DND-41 (cell line): Measurements from ENCODE around the gene SDCCAG8.

Experiments used
- ATAC-seq: fragments of 200-7000 bp; cut with Tn5 transposase; 3 replicates; pipeline ENCODE4 v1.9.1; 2021; ENCODE audit warnings: low read depth; ENCODE audit not compliant: insufficient read depth
- DNase-seq: peaks from one replicate; pipeline ENCODE4 v3.0.0-alpha.2; 2020
- H2AFZ ChIP-seq: 2 replicates; pipeline ENCODE4 v1.6.0; 2012; ENCODE audit warnings: low read depth, low read length
- H3K27ac ChIP-seq: 2 replicates; pipeline ENCODE4 v1.5.1; 2012; ENCODE audit warnings: low read length, inconsistent platforms
- H3K27me3 ChIP-seq: fragments of 200-600 bp; sonication (generic); 2 replicates; pipeline ENCODE4 v1.6.0; 2012; ENCODE audit warnings: low read length, mild to moderate bottlenecking, inconsistent platforms; ENCODE audit not compliant: insufficient read depth, poor library complexity
- H3K36me3 ChIP-seq: 2 replicates; pipeline ENCODE4 v1.5.1; 2012; ENCODE audit warnings: low read length, inconsistent platforms; ENCODE audit not compliant: insufficient read depth
- H3K4me1 ChIP-seq: 2 replicates; pipeline ENCODE4 v1.5.1; 2012; ENCODE audit warnings: mild to moderate bottlenecking, low read length; ENCODE audit not compliant: insufficient read depth
- H3K4me2 ChIP-seq: 2 replicates; pipeline ENCODE4 v1.6.0; 2012; ENCODE audit warnings: mild to moderate bottlenecking, moderate library complexity, low read length, inconsistent platforms; ENCODE audit not compliant: insufficient read depth
- H3K4me3 ChIP-seq, 2 experiments: fragments of 200-600 bp in 1 of 2; shearing (Covaris generic) in 1 of 2; 2 replicates each; pipeline ENCODE4 v1.5.1; 2012 to 2016; ENCODE audit warnings: inconsistent platforms in 2 of 2, low read length in 2 of 2, mild to moderate bottlenecking in 2 of 2, low read depth in 1 of 2, moderate library complexity in 1 of 2
- H3K79me2 ChIP-seq: 2 replicates; pipeline ENCODE4 v1.6.0; 2012; ENCODE audit warnings: low read length, inconsistent platforms; ENCODE audit not compliant: insufficient read depth
- H3K9ac ChIP-seq: 2 replicates; pipeline ENCODE4 v1.6.0; 2012; ENCODE audit warnings: low read depth, mild to moderate bottlenecking, inconsistent platforms, low read length, moderate library complexity
- H3K9me3 ChIP-seq: 2 replicates; pipeline ENCODE4 v1.5.1; 2012; ENCODE audit warnings: low read length, moderate library complexity, mild to moderate bottlenecking, inconsistent platforms; ENCODE audit not compliant: insufficient read depth, severe bottlenecking
- H4K20me1 ChIP-seq: 2 replicates; pipeline ENCODE4 v1.6.0; 2012; ENCODE audit warnings: low read length; ENCODE audit not compliant: insufficient read depth
- CTCF ChIP-seq: IDR thresholded peaks from 2 replicates; pipeline ENCODE4 v1.5.1; 2012; ENCODE audit warnings: borderline replicate concordance, low read length, moderate library complexity, mild to moderate bottlenecking; ENCODE audit not compliant: poor library complexity, severe bottlenecking; ENCODE audit errors: extremely low read depth
- EZH2 ChIP-seq: IDR thresholded peaks from 3 replicates; pipeline ENCODE4 v1.6.1; 2012; ENCODE audit warnings: borderline replicate concordance, low read depth, mild to moderate bottlenecking, moderate library complexity, low read length, inconsistent platforms; ENCODE audit not compliant: severe bottlenecking

SDCCAG8 gene

GRCh38 chr1:243508303-243508713 is 252.5 kb downstream of the SDCCAG8 start:
- H3K4me2 ChIP-seq: no peak overlapping the region
- no peak overlapping the region for H3K9ac ChIP-seq
- H3K9me3 ChIP-seq: no peaks in the 10 kb centered on the region
- H3K27me3 ChIP-seq: no peaks in the 10 kb centered on the region
- H2AFZ ChIP-seq: no peak overlapping the region
- no peak overlapping the region for H3K27ac ChIP-seq
- peaks cover 25% of the 10 kb centered on the region for H3K36me3 ChIP-seq
- TF ChIP-seq EZH2: no peak
- no peak for TF ChIP-seq CTCF
- no peaks in the 10 kb centered on the region for H3K79me2 ChIP-seq
- H3K4me1 ChIP-seq: no peaks in the 10 kb centered on the region; the same call in 1 of the 2 replicates
- ATAC-seq (peak; percentile 92), DNase-seq (peak; percentile 61)
- H3K4me3 ChIP-seq: no peak overlapping the region
- H4K20me1 ChIP-seq: no peaks in the 10 kb centered on the region

DNA sequence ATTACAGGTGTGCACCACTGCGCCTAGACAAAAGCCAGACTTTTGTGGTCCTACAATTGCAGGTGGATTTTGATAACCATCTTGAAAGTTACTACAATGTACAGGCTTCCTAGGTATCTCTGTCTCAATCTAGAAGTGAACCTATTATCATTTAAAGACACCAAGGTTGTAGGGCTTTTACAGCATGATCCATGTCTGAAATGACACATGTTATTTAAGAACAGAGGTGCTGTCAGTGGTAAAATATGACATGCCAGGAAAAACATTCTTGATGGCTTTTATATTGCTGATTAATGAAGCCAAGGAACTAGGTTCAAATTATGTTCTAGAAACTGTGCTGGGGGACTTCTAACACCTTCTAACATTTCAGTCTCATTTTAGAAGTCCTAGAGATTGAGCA is 253.1 kb downstream of the SDCCAG8 start:
- no peak for ATAC-seq
- H3K4me3 ChIP-seq: no peak overlapping the region
- no peak for TF ChIP-seq EZH2
- TF ChIP-seq CTCF: no peak
- no peaks in the 10 kb centered on the region for H3K79me2 ChIP-seq
- no peak overlapping the region for H3K9ac ChIP-seq
- DNase-seq: no peak
- H3K27ac ChIP-seq: no peak overlapping the region
- H2AFZ ChIP-seq: no peak overlapping the region
- H3K9me3 ChIP-seq: no peaks in the 10 kb centered on the region
- no peaks in the 10 kb centered on the region for H4K20me1 ChIP-seq
- no peaks in the 10 kb centered on the region; the same call in 1 of the 2 replicates for H3K4me1 ChIP-seq
- H3K4me2 ChIP-seq: no peak overlapping the region
- no peaks in the 10 kb centered on the region for H3K27me3 ChIP-seq
- H3K36me3 ChIP-seq: peaks cover 25% of the 10 kb centered on the region

DNA sequence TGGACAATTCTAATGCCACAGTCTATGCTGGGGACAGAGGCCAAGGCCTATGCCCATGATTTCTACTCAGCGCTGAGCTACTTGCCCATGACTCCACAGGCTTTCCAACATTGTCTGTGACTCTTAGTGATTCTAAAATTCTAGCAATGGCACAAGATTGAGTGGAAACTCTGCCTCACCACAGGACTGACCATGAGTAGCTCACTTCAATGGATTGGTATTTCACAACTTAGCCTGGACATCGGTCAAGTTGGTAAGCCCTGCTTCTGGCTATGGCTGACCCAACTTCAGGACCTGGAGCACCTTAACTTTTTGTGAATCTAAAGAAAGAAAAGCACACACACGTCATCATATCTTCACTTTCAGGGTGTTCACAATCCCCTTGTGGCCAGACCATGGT is 255.1 kb downstream of the SDCCAG8 start:
- H3K4me1 ChIP-seq: no peaks in the 10 kb centered on the region; the same call in 1 of the 2 replicates
- ATAC-seq (no peak), DNase-seq (no peak)
- no peak overlapping the region for H3K27ac ChIP-seq
- H3K79me2 ChIP-seq: no peaks in the 10 kb centered on the region
- H3K4me2 ChIP-seq: no peak overlapping the region
- H4K20me1 ChIP-seq: no peaks in the 10 kb centered on the region
- no peaks in the 10 kb centered on the region for H3K9me3 ChIP-seq
- no peaks in the 10 kb centered on the region for H3K27me3 ChIP-seq
- peaks cover 13% of the 10 kb centered on the region for H3K36me3 ChIP-seq
- no peak for TF ChIP-seq CTCF
- no peak for TF ChIP-seq EZH2
- H3K9ac ChIP-seq: no peak overlapping the region
- H3K4me3 ChIP-seq: no peak overlapping the region
- H2AFZ ChIP-seq: no peak overlapping the region
